WTC11 (cell line): ENCODE measurements around the gene GPR158.

Experiments
- CREM ChIP-seq: sonication (generic); formaldehyde crosslinking; IDR thresholded peaks from 2 replicates; pipeline ENCODE4 v1.8.1; 2022; ENCODE audit warnings: mild to moderate bottlenecking, missing genetic modification reagents, moderate library complexity
- CTCF ChIP-seq: fragments of 200-600 bp; IDR thresholded peaks from 2 replicates; pipeline ENCODE4 v1.8.0; 2022; ENCODE audit warnings: antibody characterized with exemption
- MAX ChIP-seq: sonication (generic); formaldehyde crosslinking; IDR thresholded peaks from 2 replicates; pipeline ENCODE4 v1.8.0; 2022; ENCODE audit warnings: mild to moderate bottlenecking, missing genetic modification reagents
- NR1H2 ChIP-seq: sonication (generic); formaldehyde crosslinking; IDR thresholded peaks from 2 replicates; pipeline ENCODE4 v1.9.0; 2021; ENCODE audit warnings: mild to moderate bottlenecking, moderate library complexity, missing genetic modification reagents
- RELA ChIP-seq: sonication (generic); formaldehyde crosslinking; IDR thresholded peaks from 2 replicates; pipeline ENCODE4 v1.8.1; 2022; ENCODE audit warnings: missing genetic modification reagents, mild to moderate bottlenecking, borderline replicate concordance
- USF1 ChIP-seq: sonication (generic); formaldehyde crosslinking; IDR thresholded peaks from 2 replicates; pipeline ENCODE4 v1.8.0; 2022; ENCODE audit warnings: mild to moderate bottlenecking, missing genetic modification reagents
- ZNF263 ChIP-seq: sonication (generic); formaldehyde crosslinking; IDR thresholded peaks from 2 replicates; pipeline ENCODE4 v1.8.1; 2022; ENCODE audit warnings: low read depth, mild to moderate bottlenecking, moderate library complexity, missing genetic modification reagents
- TF ChIP-seq, protein P1 (sequence below): sonication (generic); formaldehyde crosslinking; IDR thresholded peaks from 2 replicates; pipeline ENCODE4 v1.8.1; 2022; ENCODE audit warnings: mild to moderate bottlenecking, moderate library complexity, missing genetic modification reagents

GRCh38 chr10:25530306-25530705 lies 355.5 kb downstream of the GPR158 start:
- TF ChIP-seq CTCF: no peak
- no peak for TF ChIP-seq CREM (CRISPR knock-in tag)
- no peak for TF ChIP-seq RELA
- no peak for TF ChIP-seq MAX (CRISPR knock-in tag)
- TF ChIP-seq NR1H2: no peak
- no peak for TF ChIP-seq ZNF263 (CRISPR knock-in tag)
- no peak for TF ChIP-seq USF1
- TF ChIP-seq, protein P1, sequence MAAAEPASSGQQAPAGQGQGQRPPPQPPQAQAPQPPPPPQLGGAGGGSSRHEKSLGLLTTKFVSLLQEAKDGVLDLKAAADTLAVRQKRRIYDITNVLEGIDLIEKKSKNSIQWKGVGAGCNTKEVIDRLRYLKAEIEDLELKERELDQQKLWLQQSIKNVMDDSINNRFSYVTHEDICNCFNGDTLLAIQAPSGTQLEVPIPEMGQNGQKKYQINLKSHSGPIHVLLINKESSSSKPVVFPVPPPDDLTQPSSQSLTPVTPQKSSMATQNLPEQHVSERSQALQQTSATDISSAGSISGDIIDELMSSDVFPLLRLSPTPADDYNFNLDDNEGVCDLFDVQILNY: no peak
